Left lung (tissue), 10 donors: ENCODE measurements around the gene GEMIN8. TPM values are rescaled to one million over a fixed set of nuclear protein-coding genes. Genes with fewer than 3 reads are reported as not detected.

Experiments used
- ATAC-seq: fragments of 200-7000 bp; cut with Tn5 transposase; one replicate; pipeline ENCODE4 v1.9.1; 2020; ENCODE audit warnings: moderate library complexity
- DNase-seq, 4 donors: peaks; one replicate each; pipeline ENCODE4 v3.0.0-alpha.2; 2013 to 2020
- H3K27ac ChIP-seq, 2 donors: fragments of 200-600 bp; sonication (generic) in 1 of 2; one replicate each; pipeline versions ENCODE4 v1.5.0 to v1.8.0; 2020 to 2021
- H3K27me3 ChIP-seq, 2 donors: fragments of 200-600 bp; sonication (generic) in 1 of 2; one replicate each; pipeline versions ENCODE4 v1.5.0 to v1.8.0; 2020 to 2021
- H3K36me3 ChIP-seq, 2 donors: fragments of 200-600 bp; sonication (generic) in 1 of 2; one replicate each; pipeline versions ENCODE4 v1.5.0 to v1.8.0; 2020 to 2021
- H3K4me1 ChIP-seq, 2 donors: fragments of 200-600 bp; one replicate each; pipeline ENCODE4 v1.8.0; 2021
- H3K4me3 ChIP-seq, 2 donors: fragments of 200-600 bp; sonication (generic) in 1 of 2; one replicate each; pipeline versions ENCODE4 v1.5.0 to v1.8.0; 2020 to 2021; ENCODE audit warnings: mild to moderate bottlenecking in 1 of 2
- H3K9me3 ChIP-seq, 2 donors: fragments of 200-600 bp; sonication (generic) in 1 of 2; one replicate each; pipeline versions ENCODE4 v1.5.0 to v1.8.0; 2020 to 2021
- intact Hi-C, 2 donors: fragments of 100-400 bp; cut with DNase I; formaldehyde crosslinking; loops; one replicate each; pipeline versions ENCODE4 v1.11.2 to v1.14.2; 2022
- polyA plus RNA-seq, 6 donors: library from polyadenylated mRNA; unstranded; fragments of 120-200 nt; gene quantifications; one replicate each; pipeline ENCODE4 v1.2.1, GENCODE V29; 2013; ENCODE audit not compliant: insufficient read length in 6 of 6
- total RNA-seq, 2 donors: library from RNA; stranded (reverse); fragmentation: NEBNext Ultra II Directional; extraction: Animal tissue kit (Norgen Biotek cat#: 25700); gene quantifications; one replicate each; pipeline ENCODE4 v1.2.1, GENCODE V29; 2021
- TF ChIP-seq, protein P1 (sequence below), 2 donors: fragments of 200-600 bp; sonication (generic) in 1 of 2; IDR thresholded peaks; one replicate each; pipeline versions ENCODE4 v1.5.0 to v1.8.0; 2021; ENCODE audit warnings: antibody characterized with exemption in 2 of 2
- donor health status: DM: no; HTN: yes; CAD: no.
- donor health status: DM: no; HTN: no; CAD: no.

The GEMIN8 gene
- total and polyA plus RNA-seq, 8 donors, result 14.5 to 35.4 (median 30.7) TPM

DNA sequence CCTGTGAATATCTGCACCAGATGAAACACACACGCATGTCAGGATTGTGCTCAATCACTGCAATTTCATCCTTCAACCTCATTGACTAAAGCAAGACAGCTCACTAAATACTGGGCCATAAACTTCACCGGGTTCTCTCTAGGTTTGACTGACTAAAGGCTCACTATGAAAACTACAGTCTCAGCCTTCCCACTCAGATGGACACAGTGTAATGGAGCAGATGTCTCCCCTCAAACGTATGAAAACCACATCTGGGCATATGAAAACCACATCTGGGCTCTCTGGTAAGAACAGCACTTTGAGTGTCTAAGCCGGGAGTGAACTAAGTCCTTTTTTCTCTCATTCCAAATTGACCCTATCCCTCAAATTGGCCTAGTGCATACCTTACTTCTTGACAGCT lies 15.2 kb downstream of the GEMIN8 start:
- Histone ChIP-seq H3K4me3 (no peak overlapping the region), H3K27ac (no peak overlapping the region), H3K4me1 (no peaks in the 10 kb centered on the region), H3K27me3 (no peaks in the 10 kb centered on the region), H3K36me3 (no peaks in the 10 kb centered on the region), H3K9me3 (no peaks in the 10 kb centered on the region)
- TF ChIP-seq, protein P1, sequence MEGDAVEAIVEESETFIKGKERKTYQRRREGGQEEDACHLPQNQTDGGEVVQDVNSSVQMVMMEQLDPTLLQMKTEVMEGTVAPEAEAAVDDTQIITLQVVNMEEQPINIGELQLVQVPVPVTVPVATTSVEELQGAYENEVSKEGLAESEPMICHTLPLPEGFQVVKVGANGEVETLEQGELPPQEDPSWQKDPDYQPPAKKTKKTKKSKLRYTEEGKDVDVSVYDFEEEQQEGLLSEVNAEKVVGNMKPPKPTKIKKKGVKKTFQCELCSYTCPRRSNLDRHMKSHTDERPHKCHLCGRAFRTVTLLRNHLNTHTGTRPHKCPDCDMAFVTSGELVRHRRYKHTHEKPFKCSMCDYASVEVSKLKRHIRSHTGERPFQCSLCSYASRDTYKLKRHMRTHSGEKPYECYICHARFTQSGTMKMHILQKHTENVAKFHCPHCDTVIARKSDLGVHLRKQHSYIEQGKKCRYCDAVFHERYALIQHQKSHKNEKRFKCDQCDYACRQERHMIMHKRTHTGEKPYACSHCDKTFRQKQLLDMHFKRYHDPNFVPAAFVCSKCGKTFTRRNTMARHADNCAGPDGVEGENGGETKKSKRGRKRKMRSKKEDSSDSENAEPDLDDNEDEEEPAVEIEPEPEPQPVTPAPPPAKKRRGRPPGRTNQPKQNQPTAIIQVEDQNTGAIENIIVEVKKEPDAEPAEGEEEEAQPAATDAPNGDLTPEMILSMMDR (IDR thresholded peaks at IDR 0.05), result no peak
- no peak for DNase-seq
- ATAC-seq, result no peak
- intact Hi-C loops, result no loop called here

DNA sequence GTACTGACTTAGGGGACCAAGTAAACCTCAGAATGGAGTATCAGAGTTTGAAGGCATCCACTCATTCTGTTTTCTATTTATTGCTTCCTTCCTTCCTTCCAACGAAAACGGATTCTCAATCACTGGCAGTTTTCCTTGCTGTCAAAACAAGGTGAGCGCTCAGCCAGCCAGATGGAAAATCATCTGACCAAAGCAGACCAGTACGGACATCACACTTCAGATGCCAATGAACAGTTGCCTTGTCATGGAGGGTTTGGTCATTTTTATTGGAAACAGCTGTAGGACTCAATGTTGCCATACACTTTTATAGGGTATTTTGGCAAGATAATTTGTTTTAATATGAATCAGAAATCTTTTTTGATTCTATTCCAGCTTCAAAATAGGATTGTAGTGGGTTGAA lies 16.6 kb downstream of the GEMIN8 start:
- no peak overlapping the region for H3K4me3 ChIP-seq
- H3K27ac ChIP-seq, result no peak overlapping the region
- H3K27me3 ChIP-seq, result no peaks in the 10 kb centered on the region
- no peaks in the 10 kb centered on the region for H3K9me3 ChIP-seq
- intact Hi-C loops, result no loop called here
- TF ChIP-seq, protein P1 (IDR thresholded peaks at IDR 0.05), result no peak
- ATAC-seq (no peak), DNase-seq (no peak)
- no peaks in the 10 kb centered on the region for H3K4me1 ChIP-seq
- H3K36me3 ChIP-seq, result peaks cover 0 to 11% of the 10 kb centered on the region in 2 donors

DNA sequence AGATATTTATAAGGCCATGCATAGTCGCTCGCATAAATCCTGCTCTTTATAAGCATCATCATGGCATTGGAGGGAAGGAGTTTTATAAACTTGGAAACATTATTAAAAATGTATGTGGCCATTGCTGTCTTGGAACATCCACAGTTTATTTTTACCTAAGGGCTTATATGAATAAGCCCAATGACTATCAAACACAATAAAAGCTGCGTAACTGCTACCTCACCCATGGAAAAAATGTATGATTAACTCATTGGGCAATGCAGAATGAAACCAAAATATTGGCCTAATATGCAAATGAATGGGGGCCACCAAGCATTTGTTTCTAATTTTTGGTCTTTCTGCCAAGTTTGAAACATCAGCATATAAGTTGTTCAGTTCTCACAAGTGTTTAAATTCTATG lies 19.1 kb downstream of the GEMIN8 start:
- H3K27me3 ChIP-seq, result no peaks in the 10 kb centered on the region

DNA sequence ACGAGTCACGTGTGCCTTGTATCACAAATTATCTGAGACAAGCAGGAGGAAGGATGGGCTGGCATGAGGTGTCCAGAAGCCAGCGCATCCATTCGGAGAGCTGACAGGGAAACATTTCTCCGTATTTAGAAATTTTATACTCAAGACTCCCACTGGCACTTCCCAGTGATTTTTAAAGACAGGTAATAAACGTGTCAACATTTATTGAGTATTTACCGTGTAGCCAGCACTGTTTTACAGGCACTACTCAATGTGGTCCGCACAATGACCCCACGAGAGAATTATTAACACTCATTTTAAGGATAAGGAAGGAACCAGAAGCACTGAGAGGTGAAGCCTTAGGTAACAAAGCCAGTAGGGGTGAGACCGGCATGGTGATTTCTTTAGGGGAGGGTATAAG lies 23.2 kb downstream of the GEMIN8 start:
- H3K27ac ChIP-seq, result no peak overlapping the region
- no peaks in the 10 kb centered on the region for H3K27me3 ChIP-seq
- H3K4me1 ChIP-seq, result no peaks in the 10 kb centered on the region
- H3K4me3 ChIP-seq, result no peak overlapping the region
- intact Hi-C loops, result no loop called here
- H3K9me3 ChIP-seq, result no peaks in the 10 kb centered on the region
- TF ChIP-seq, protein P1 (IDR thresholded peaks at IDR 0.05), result no peak
- ATAC-seq, result no peak
- no peak for DNase-seq
- H3K36me3 ChIP-seq, result peaks cover 0 to 15% of the 10 kb centered on the region in 2 donors

More for the DNA sequence above, 19.1 kb downstream of the GEMIN8 start:
- ATAC-seq (no peak), DNase-seq (no peak)
- no peak overlapping the region for H3K4me3 ChIP-seq
- H3K9me3 ChIP-seq, result no peaks in the 10 kb centered on the region
- intact Hi-C loops, result no loop called here
- peaks cover 0 to 15% of the 10 kb centered on the region in 2 donors for H3K36me3 ChIP-seq
- no peak overlapping the region for H3K27ac ChIP-seq
- TF ChIP-seq, protein P1 (IDR thresholded peaks at IDR 0.05), result no peak
- no peaks in the 10 kb centered on the region for H3K4me1 ChIP-seq

DNA sequence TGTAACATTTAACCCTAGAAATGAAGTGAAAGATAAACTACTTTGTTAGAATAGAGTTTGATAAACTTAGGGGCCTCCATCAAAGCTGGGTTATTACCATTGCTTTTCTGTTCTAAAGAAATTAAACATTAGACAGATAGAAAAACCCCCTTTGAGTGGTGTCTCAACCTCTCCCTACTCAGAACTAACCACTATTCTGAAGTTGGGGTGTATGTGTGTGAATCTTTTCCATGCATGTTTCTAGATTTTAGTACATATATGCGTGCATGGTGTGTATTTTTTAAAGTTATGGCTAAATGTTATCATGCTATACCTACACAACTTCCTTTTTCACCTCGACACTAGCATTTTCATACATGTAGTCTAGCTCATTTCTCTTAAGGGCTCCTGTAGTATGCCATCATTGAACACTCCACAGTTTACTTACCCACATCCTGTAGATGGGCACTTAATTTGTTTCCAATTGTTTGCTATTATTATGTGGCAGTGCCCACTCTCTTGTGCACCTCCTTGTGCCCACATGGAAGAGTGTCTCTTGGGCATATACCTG lies 25.7 kb downstream of the GEMIN8 start:
- TF ChIP-seq, protein P1 (IDR thresholded peaks at IDR 0.05), result no peak
- ATAC-seq, result no peak
- DNase-seq, result no peak
- intact Hi-C loops, result no loop called here
- no peaks in the 10 kb centered on the region for H3K27me3 ChIP-seq
- H3K4me1 ChIP-seq, result no peaks in the 10 kb centered on the region
- no peaks in the 10 kb centered on the region for H3K9me3 ChIP-seq
- peaks cover 0 to 13% of the 10 kb centered on the region in 2 donors for H3K36me3 ChIP-seq
- no peak overlapping the region for H3K4me3 ChIP-seq
- no peak overlapping the region for H3K27ac ChIP-seq
